Liver (tissue), 9 donors: Measurements from ENCODE around the gene KAT5. TPM values are rescaled to one million over a fixed set of nuclear protein-coding genes. Genes with fewer than 3 reads are reported as not detected.
"Not testable (repeated sequence)": the region's sequence is repeated elsewhere in the genome, so short reads cannot be mapped to it uniquely, and the experiment has no call there.

Experiments used
- DNase-seq: peaks from one replicate; pipeline ENCODE4 v3.0.0-alpha.2; 2017; ENCODE audit warnings: low spot score
- H3K27ac ChIP-seq, 2 donors: one replicate each; pipeline ENCODE4 v1.7.0; 2013; ENCODE audit warnings: inconsistent platforms in 2 of 2, low read length in 2 of 2, control low read depth in 1 of 2, low read depth in 1 of 2, mild to moderate bottlenecking in 1 of 2
- H3K27me3 ChIP-seq, 4 donors: one replicate each; pipeline versions ENCODE4 v1.6.1 to v1.7.0; 2013; ENCODE audit warnings: low read length in 3 of 4, inconsistent platforms in 1 of 4, mild to moderate bottlenecking in 1 of 4, moderate library complexity in 1 of 4; ENCODE audit not compliant: control insufficient read depth in 4 of 4, insufficient read depth in 4 of 4
- H3K36me3 ChIP-seq, 4 donors: one replicate each; pipeline versions ENCODE4 v1.6.1 to v1.7.0; 2013; ENCODE audit warnings: low read length in 3 of 4, mild to moderate bottlenecking in 3 of 4, low read depth in 1 of 4, moderate library complexity in 1 of 4; ENCODE audit not compliant: control insufficient read depth in 4 of 4, insufficient read depth in 3 of 4
- H3K4me1 ChIP-seq, 4 donors: one replicate each; pipeline versions ENCODE4 v1.6.1 to v1.7.0; 2013; ENCODE audit warnings: low read length in 3 of 4, mild to moderate bottlenecking in 3 of 4, moderate library complexity in 1 of 4; ENCODE audit not compliant: control insufficient read depth in 4 of 4, insufficient read depth in 4 of 4
- H3K4me3 ChIP-seq, 3 donors: one replicate each; pipeline versions ENCODE4 v1.6.1 to v1.7.0; 2013; ENCODE audit warnings: low read length in 3 of 3, control low read depth in 1 of 3, low read depth in 1 of 3, mild to moderate bottlenecking in 1 of 3
- H3K9ac ChIP-seq, 2 donors: one replicate each; pipeline ENCODE4 v1.7.0; 2013; ENCODE audit warnings: low read length in 2 of 2, mild to moderate bottlenecking in 2 of 2, moderate library complexity in 2 of 2, control low read depth in 1 of 2, low read depth in 1 of 2
- H3K9me3 ChIP-seq, 4 donors: one replicate each; pipeline versions ENCODE4 v1.6.1 to v1.7.0; 2013; ENCODE audit warnings: low read length in 3 of 4; ENCODE audit not compliant: control insufficient read depth in 4 of 4
- ATF3 ChIP-seq: IDR thresholded peaks from 2 replicates; pipeline ENCODE4 v1.6.1; 2016; ENCODE audit warnings: antibody characterized with exemption
- CTCF ChIP-seq: fragments of 150-350 bp; IDR thresholded peaks from 2 replicates; pipeline ENCODE4 v1.5.1; 2017; ENCODE audit warnings: improper control_type of control experiment, low read depth, low read length; ENCODE audit not compliant: missing input control
- EGR1 ChIP-seq, 2 donors: IDR thresholded peaks; 2 replicates each; pipeline ENCODE4 v1.6.1; 2016 to 2018; ENCODE audit warnings: antibody characterized with exemption in 2 of 2, low read depth in 2 of 2
- FOXA1 ChIP-seq: IDR thresholded peaks from 2 replicates; pipeline ENCODE4 v1.6.1; 2016; ENCODE audit warnings: antibody characterized with exemption
- FOXA2 ChIP-seq: IDR thresholded peaks from 2 replicates; pipeline ENCODE4 v1.6.1; 2016; ENCODE audit warnings: antibody characterized with exemption
- GABPA ChIP-seq, 2 donors: IDR thresholded peaks in 1 of 2; conservative IDR thresholded peaks in 1 of 2; 2 replicates each; pipeline ENCODE4 v1.6.1; 2016; ENCODE audit warnings: antibody characterized with exemption in 2 of 2, mild to moderate bottlenecking in 1 of 2, moderate library complexity in 1 of 2
- HNF4A ChIP-seq, 2 donors: conservative IDR thresholded peaks; 2 replicates each; pipeline ENCODE4 v1.6.1; 2016; ENCODE audit warnings: antibody characterized with exemption in 2 of 2, mild to moderate bottlenecking in 2 of 2
- HNF4G ChIP-seq: IDR thresholded peaks from 2 replicates; pipeline ENCODE4 v1.6.1; 2016; ENCODE audit warnings: antibody characterized with exemption
- JUND ChIP-seq, 2 donors: IDR thresholded peaks; 2 replicates each; pipeline ENCODE4 v1.6.1; 2016; ENCODE audit warnings: antibody characterized with exemption in 2 of 2
- MAX ChIP-seq: IDR thresholded peaks from 2 replicates; pipeline ENCODE4 v1.6.1; 2016; ENCODE audit warnings: antibody characterized with exemption
- NR2F2 ChIP-seq: IDR thresholded peaks from 2 replicates; pipeline ENCODE4 v1.6.1; 2016; ENCODE audit warnings: antibody characterized with exemption
- RAD21 ChIP-seq, 2 donors: IDR thresholded peaks; 2 replicates each; pipeline ENCODE4 v1.6.1; 2016; ENCODE audit warnings: antibody characterized with exemption in 2 of 2, mild to moderate bottlenecking in 2 of 2
- REST ChIP-seq: IDR thresholded peaks from 2 replicates; pipeline ENCODE4 v1.6.1; 2016; ENCODE audit warnings: antibody characterized with exemption, mild to moderate bottlenecking
- RXRA ChIP-seq, 2 donors: IDR thresholded peaks; 2 replicates each; pipeline ENCODE4 v1.6.1; 2017 to 2018; ENCODE audit warnings: antibody characterized with exemption in 2 of 2, mild to moderate bottlenecking in 1 of 2
- SP1 ChIP-seq: IDR thresholded peaks from 2 replicates; pipeline ENCODE4 v1.6.1; 2018; ENCODE audit warnings: antibody characterized with exemption, mild to moderate bottlenecking
- TAF1 ChIP-seq: conservative IDR thresholded peaks from 2 replicates; pipeline ENCODE4 v1.6.1; 2016; ENCODE audit warnings: antibody characterized with exemption, mild to moderate bottlenecking
- YY1 ChIP-seq: IDR thresholded peaks from 2 replicates; pipeline ENCODE4 v1.6.1; 2016; ENCODE audit warnings: antibody characterized with exemption, mild to moderate bottlenecking
- ZBTB33 ChIP-seq: IDR thresholded peaks from 2 replicates; pipeline ENCODE4 v1.6.1; 2016; ENCODE audit warnings: antibody characterized with exemption
- WGBS: extraction: QIAGEN DNeasy Blood & Tissue Kit; methylation state at CpG from one replicate; pipeline ENCODE4 v1.1.7; 2013; 5-methylcytosine and 5-hydroxymethylcytosine counted together
- polyA plus RNA-seq, 2 donors: library from polyadenylated mRNA; stranded (reverse) in 1 of 2; unstranded in 1 of 2; fragments of 200-250 nt in 1 of 2; fragments of >200 nt in 1 of 2; fragmentation: Nextera tagmentation in 1 of 2; extraction: Ambion mirVana in 1 of 2; gene quantifications; one replicate each; pipeline versions ENCODE4 v1.2.1 to v1.2.3, GENCODE V29; 2013 to 2015
- total RNA-seq, 2 donors: library from RNA; depleted of rRNA; stranded (reverse); fragments of >200 nt; gene quantifications; one replicate each; pipeline ENCODE4 v1.2.3, GENCODE V29; 2014
- donor health status: healthy.
- donor health status: healthy.
- donor health status: healthy.
- donor health status: healthy.
- donor health status: healthy.

Gene KAT5
- total and polyA plus RNA-seq, 4 donors: 15.5 to 22.9 (median 18.4) TPM

GRCh38 chr11:65680192-65680743 lies 31.8 kb upstream of the KAT5 start:
- Histone ChIP-seq H3K36me3 (no peaks in the 10 kb centered on the region), H3K4me3 (no peak overlapping the region), H3K4me1 (peaks cover 0 to 5% (median under 1%) of the 10 kb centered on the region in 4 donors), H3K27me3 (no peaks in the 10 kb centered on the region), H3K9ac (no peak overlapping the region), H3K9me3 (no peaks in the 10 kb centered on the region), H3K27ac (no peak overlapping the region)
- no peak for DNase-seq
- TF ChIP-seq HNF4A (conservative IDR thresholded peaks at IDR 0.05): peak; percentile 72 to 78
- TF ChIP-seq YY1: peak; percentile 73
- TF ChIP-seq FOXA1: no peak
- no peak for TF ChIP-seq RAD21 (IDR thresholded peaks at IDR 0.05)
- TF ChIP-seq CTCF: no peak
- no peak for TF ChIP-seq ATF3
- TF ChIP-seq NR2F2: no peak
- no peak for TF ChIP-seq MAX
- TF ChIP-seq TAF1: no peak
- peak; percentile 75 for TF ChIP-seq SP1
- peak; percentile 76 to 86 for TF ChIP-seq RXRA (IDR thresholded peaks at IDR 0.05)
- no peak for TF ChIP-seq ZBTB33
- TF ChIP-seq GABPA (IDR thresholded peaks at IDR 0.05 in 1 of 2, conservative IDR thresholded peaks at IDR 0.05 in 1 of 2): no peak
- no peak for TF ChIP-seq EGR1 (IDR thresholded peaks at IDR 0.05; ENCODE audit: low read depth in 2 of 2)
- TF ChIP-seq HNF4G: peak; percentile 24
- no peak for TF ChIP-seq REST
- TF ChIP-seq JUND (IDR thresholded peaks at IDR 0.05): no peak
- no peak for TF ChIP-seq FOXA2
- 56% methylated on average over 5 of the region's 5 CpGs for WGBS

GRCh38 chr11:65683480-65683879 lies 28.6 kb upstream of the KAT5 start:
- not testable (repeated sequence) for H3K36me3 ChIP-seq, H3K4me1 ChIP-seq, H3K9ac ChIP-seq, H3K27ac ChIP-seq, H3K27me3 ChIP-seq, H3K4me3 ChIP-seq, H3K9me3 ChIP-seq, DNase-seq
- WGBS: 93% methylated on average over 6 of the region's 6 CpGs
